ENCODE measurements around the gene SETMAR.

The SETMAR gene

DNA sequence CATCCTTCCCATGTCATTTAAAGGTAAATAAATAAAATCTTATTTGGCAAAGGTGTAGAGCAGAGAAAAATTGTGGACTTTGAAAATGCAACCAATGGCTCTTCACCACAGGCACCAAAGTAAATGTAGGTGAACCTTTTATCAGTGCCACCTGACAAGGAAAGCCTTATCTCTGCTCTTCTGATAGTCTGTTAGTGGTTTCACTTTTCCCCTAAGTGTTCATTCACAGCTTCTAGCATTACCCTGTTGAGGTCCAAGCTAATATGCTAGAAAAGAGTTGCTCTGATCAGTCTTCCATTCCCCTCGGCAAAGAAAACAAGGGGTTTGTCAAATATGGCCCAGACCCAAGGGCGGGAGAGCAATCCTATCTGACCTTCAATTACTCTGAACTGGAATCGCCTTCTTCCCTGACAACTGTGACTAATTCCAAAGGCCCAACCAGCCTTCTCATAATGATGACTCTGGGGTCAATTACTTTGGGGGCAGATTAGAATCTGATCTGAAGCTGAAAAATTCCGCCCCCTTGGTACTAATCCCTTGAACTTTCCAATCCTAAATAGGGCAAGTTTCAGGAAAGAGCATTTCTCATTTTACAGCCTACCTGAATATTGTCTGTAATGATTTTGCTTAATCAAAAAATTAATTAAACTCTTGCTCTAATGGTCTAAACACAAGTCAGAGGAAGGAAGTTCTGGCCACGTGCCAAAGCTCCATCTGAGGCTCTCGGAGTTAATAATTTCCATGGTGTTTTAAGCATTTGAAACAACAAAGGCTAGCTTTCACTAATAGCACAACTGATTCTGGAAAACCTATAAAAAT is 52.4 kb downstream of the SETMAR start:
- DNase-seq: peak; percentile 88

DNA sequence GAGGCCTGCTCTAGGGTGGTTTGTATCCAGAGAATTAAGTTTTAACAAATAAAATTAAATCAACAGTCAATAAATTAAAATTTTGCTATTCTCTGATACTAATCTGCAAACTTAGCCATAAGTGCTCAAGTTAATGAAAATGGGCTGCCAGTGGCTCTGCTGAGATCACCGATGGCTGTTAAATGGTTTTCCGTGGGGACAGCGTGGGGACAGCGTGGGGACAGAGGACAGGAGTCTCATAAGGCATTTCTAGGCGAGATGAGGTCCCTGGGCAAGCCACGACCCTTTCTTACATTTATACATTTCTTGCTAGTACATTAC is 53.0 kb downstream of the SETMAR start:
- DNase-seq: no peak

GRCh38 chr3:4356546-4357410 is 53.6 kb downstream of the SETMAR start:
- no peak for DNase-seq

GRCh38 chr3:4358273-4358672 is 55.1 kb downstream of the SETMAR start:
- no peak for DNase-seq

DNA sequence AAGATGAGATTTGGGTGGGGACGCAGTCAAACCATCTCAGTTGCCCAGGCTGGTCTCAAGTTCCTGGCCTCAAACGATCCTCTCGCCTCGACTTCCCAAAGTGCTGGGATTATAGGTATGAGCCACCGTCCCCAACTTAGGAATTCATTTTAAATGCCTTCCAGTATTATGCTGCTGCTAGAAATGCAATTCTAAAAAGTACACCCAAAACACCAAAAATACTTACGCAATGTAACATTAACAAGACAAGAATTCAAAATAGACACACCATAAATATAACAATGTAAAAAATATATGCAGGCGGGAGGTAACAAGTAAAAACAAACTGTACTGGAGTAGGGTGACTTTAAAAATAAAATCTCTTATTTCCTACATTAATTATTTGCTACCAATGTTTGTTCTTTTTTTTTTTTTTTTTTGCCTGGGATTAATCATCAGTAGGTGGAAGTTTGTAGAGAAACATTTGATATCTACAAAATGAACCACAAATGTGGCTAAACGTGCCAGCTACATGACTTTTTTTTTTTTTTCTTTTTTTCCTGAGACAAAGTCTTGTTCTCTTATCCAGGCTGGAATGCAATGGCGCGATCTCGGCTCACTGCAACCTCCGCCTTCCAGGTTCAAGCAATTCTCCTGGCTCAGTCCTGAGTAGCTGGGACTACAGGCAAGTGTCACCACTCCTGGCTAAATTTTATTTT is 56.8 kb downstream of the SETMAR start:
- no peak for DNase-seq

GRCh38 chr3:4360817-4361216 is 57.6 kb downstream of the SETMAR start:
- no peak for DNase-seq

- DNase-seq: no peak
Measured at GRCh38 chr3:4362523-4362922, 59.4 kb downstream of the SETMAR start.
